ENCODE results near the gene STPG4.

DNA sequence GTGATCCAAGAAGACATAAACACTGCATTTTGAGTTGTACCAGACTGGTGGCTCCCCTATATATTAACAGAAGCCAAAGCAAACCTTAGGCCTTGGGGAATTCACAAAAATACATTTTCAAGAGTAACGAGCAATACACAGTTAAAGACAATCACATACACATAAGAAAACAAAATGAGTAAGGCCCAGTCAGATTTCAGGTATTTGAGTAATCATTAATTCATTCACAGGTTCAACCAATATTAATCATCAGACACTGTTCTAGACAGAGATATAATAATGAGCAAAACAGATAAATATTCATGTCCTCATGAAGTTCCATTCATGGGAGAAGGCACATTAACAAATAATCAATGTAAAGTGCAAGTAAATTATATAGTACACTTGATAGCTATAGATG, 9.6 kb downstream of the STPG4 start:
- TF ChIP-seq, protein P1, sequence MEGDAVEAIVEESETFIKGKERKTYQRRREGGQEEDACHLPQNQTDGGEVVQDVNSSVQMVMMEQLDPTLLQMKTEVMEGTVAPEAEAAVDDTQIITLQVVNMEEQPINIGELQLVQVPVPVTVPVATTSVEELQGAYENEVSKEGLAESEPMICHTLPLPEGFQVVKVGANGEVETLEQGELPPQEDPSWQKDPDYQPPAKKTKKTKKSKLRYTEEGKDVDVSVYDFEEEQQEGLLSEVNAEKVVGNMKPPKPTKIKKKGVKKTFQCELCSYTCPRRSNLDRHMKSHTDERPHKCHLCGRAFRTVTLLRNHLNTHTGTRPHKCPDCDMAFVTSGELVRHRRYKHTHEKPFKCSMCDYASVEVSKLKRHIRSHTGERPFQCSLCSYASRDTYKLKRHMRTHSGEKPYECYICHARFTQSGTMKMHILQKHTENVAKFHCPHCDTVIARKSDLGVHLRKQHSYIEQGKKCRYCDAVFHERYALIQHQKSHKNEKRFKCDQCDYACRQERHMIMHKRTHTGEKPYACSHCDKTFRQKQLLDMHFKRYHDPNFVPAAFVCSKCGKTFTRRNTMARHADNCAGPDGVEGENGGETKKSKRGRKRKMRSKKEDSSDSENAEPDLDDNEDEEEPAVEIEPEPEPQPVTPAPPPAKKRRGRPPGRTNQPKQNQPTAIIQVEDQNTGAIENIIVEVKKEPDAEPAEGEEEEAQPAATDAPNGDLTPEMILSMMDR (IDR thresholded peaks at IDR 0.05), result no peak
- TF ChIP-seq POLR2A (IDR thresholded peaks at IDR 0.05) (no peak), POLR2AphosphoS5 (IDR thresholded peaks at IDR 0.05) (no peak)

All from upper lobe of left lung (tissue), 4 donors.